IMR-90 (cell line): Measurements from ENCODE around the gene TBC1D22A. TPM values are rescaled to one million over a fixed set of nuclear protein-coding genes. Genes with fewer than 3 reads are reported as not detected.
A peak's percentile ranks its signal among the peaks of the same experiment; 100 is the strongest.

Experiments used
- ATAC-seq: fragments of 200-7000 bp; cut with Tn5 transposase; 2 replicates; pipeline ENCODE4 v1.9.1; 2020; ENCODE audit warnings: low read depth, mild to moderate bottlenecking, moderate library complexity
- BruUV-seq: library from RNA; stranded (reverse); fragments of 400-500 nt; replicated peaks from 2 replicates; lab custom pipeline; 2021; lab: Mats Ljungman, UMichigan
- CTCF ChIA-PET: fragments of 300-600 bp; formaldehyde crosslinking; extraction: SDS; loops from one replicate; lab custom pipeline; 2021; ENCODE audit warnings: antibody characterized with exemption; lab: Yijun Ruan, JAX
- POLR2A ChIA-PET: fragments of 300-600 bp; sonication (Branson Sonifier 250); formaldehyde crosslinking; loops from one replicate; lab custom pipeline; 2022; ENCODE audit warnings: antibody characterized with exemption; ENCODE audit not compliant: unreplicated experiment; lab: Charles Lee
- DNase-seq: peaks from one replicate; pipeline ENCODE4 v3.0.0; 2013
- H2AFZ ChIP-seq: replicated peaks from 2 replicates; pipeline ENCODE3; 2013; ENCODE audit warnings: low read length, mild to moderate bottlenecking; ENCODE audit not compliant: poor library complexity
- H2AK5ac ChIP-seq: 2 replicates; pipeline ENCODE4 v1.6.1; 2013; ENCODE audit warnings: low read depth, low read length, inconsistent platforms
- H2AK9ac ChIP-seq: replicated peaks from 2 replicates; pipeline ENCODE3; 2013; ENCODE audit warnings: mild to moderate bottlenecking, low read depth, low read length, moderate library complexity; ENCODE audit not compliant: poor library complexity
- H2BK120ac ChIP-seq: 2 replicates; pipeline ENCODE4 v1.6.1; 2013; ENCODE audit warnings: low read depth, low read length, inconsistent platforms
- H2BK15ac ChIP-seq: 3 replicates; pipeline ENCODE4 v1.6.1; 2013; ENCODE audit warnings: low read depth, low read length, inconsistent platforms
- H2BK20ac ChIP-seq: 2 replicates; pipeline ENCODE4 v1.6.1; 2013; ENCODE audit warnings: low read depth, mild to moderate bottlenecking, inconsistent platforms, low read length, moderate library complexity
- H2BK5ac ChIP-seq: 2 replicates; pipeline ENCODE4 v1.6.1; 2013; ENCODE audit warnings: mild to moderate bottlenecking, low read depth, low read length, inconsistent platforms; ENCODE audit not compliant: poor library complexity, severe bottlenecking
- H3K14ac ChIP-seq: replicated peaks from 2 replicates; pipeline ENCODE4 v1.6.1; 2013; ENCODE audit warnings: low read depth, low read length, inconsistent platforms
- H3K18ac ChIP-seq: 2 replicates; pipeline ENCODE4 v1.6.1; 2013; ENCODE audit warnings: low read depth, low read length, control low read depth
- H3K23ac ChIP-seq: 2 replicates; pipeline ENCODE4 v1.6.1; 2013; ENCODE audit warnings: low read depth, low read length, inconsistent platforms
- H3K27ac ChIP-seq: 2 replicates; pipeline ENCODE4 v1.5.1; 2013; ENCODE audit warnings: mild to moderate bottlenecking, control low read depth, low read length; ENCODE audit not compliant: insufficient read depth
- H3K27me3 ChIP-seq: 2 replicates; pipeline ENCODE4 v1.6.1; 2013; ENCODE audit warnings: low read length; ENCODE audit not compliant: control insufficient read depth, insufficient read depth
- H3K36me3 ChIP-seq: 2 replicates; pipeline ENCODE4 v1.6.1; 2013; ENCODE audit warnings: low read length, mixed read lengths; ENCODE audit not compliant: control insufficient read depth, insufficient read depth
- H3K4ac ChIP-seq: 2 replicates; pipeline ENCODE4 v1.6.1; 2013; ENCODE audit warnings: low read depth, low read length, inconsistent platforms
- H3K4me1 ChIP-seq: 2 replicates; pipeline ENCODE4 v1.6.1; 2013; ENCODE audit warnings: low read length, mixed read lengths; ENCODE audit not compliant: control insufficient read depth, insufficient read depth
- H3K4me2 ChIP-seq: 2 replicates; pipeline ENCODE4 v1.6.1; 2013; ENCODE audit warnings: low read depth, mild to moderate bottlenecking, control low read depth, low read length, moderate library complexity
- H3K4me3 ChIP-seq: 2 replicates; pipeline ENCODE4 v1.5.1; 2013; ENCODE audit warnings: low read depth, mild to moderate bottlenecking, control low read depth, low read length, moderate library complexity; ENCODE audit not compliant: insufficient read depth
- H3K56ac ChIP-seq: 2 replicates; pipeline ENCODE4 v1.6.1; 2013; ENCODE audit warnings: low read length, inconsistent platforms; ENCODE audit not compliant: insufficient read depth; ENCODE audit errors: extremely low read depth
- H3K79me1 ChIP-seq, 2 experiments: 2 replicates each; pipeline ENCODE4 v1.6.1; 2013; ENCODE audit warnings: low read length in 2 of 2, inconsistent platforms in 1 of 2, low read depth in 1 of 2
- H3K9ac ChIP-seq: 2 replicates; pipeline ENCODE4 v1.6.1; 2013; ENCODE audit warnings: low read depth, low read length, control low read depth
- H3K9me1 ChIP-seq: 2 replicates; pipeline ENCODE4 v1.6.1; 2013; ENCODE audit warnings: low read length, inconsistent platforms; ENCODE audit not compliant: insufficient read depth
- H3K9me3 ChIP-seq: 2 replicates; pipeline ENCODE4 v1.6.1; 2013; ENCODE audit warnings: low read length; ENCODE audit not compliant: control insufficient read depth, insufficient read depth
- H4K20me1 ChIP-seq: 2 replicates; pipeline ENCODE4 v1.6.1; 2013; ENCODE audit warnings: low read length, inconsistent platforms; ENCODE audit not compliant: insufficient read depth
- H4K5ac ChIP-seq: 2 replicates; pipeline ENCODE4 v1.6.1; 2013; ENCODE audit warnings: mild to moderate bottlenecking, low read depth, low read length, control low read depth
- H4K8ac ChIP-seq, 2 experiments: 2 replicates each; pipeline ENCODE4 v1.6.1; 2013; ENCODE audit warnings: low read depth in 2 of 2, low read length in 2 of 2, control low read depth in 1 of 2, inconsistent platforms in 1 of 2
- H4K91ac ChIP-seq: 2 replicates; pipeline ENCODE4 v1.6.1; 2013; ENCODE audit warnings: low read depth, low read length, inconsistent platforms; ENCODE audit not compliant: insufficient read depth
- BHLHE40 ChIP-seq: fragments of 150-350 bp; IDR thresholded peaks from 2 replicates; pipeline ENCODE4 v1.6.1; 2016; ENCODE audit warnings: mild to moderate bottlenecking, low read depth, low read length
- CEBPB ChIP-seq: IDR thresholded peaks from 2 replicates; pipeline ENCODE4 v1.6.1; 2012; ENCODE audit warnings: low read depth, low read length, improper control_type of control experiment
- CHD1 ChIP-seq: IDR thresholded peaks from 2 replicates; pipeline ENCODE4 v1.6.1; 2012; ENCODE audit warnings: low read depth, low read length, improper control_type of control experiment
- CTCF ChIP-seq: conservative IDR thresholded peaks from 2 replicates; pipeline ENCODE4 v1.5.1; 2012; ENCODE audit warnings: mild to moderate bottlenecking, low read depth, low read length, improper control_type of control experiment
- ELK1 ChIP-seq: fragments of 150-350 bp; IDR thresholded peaks from 2 replicates; pipeline ENCODE4 v1.6.1; 2016; ENCODE audit warnings: low read depth, mild to moderate bottlenecking, low read length, moderate library complexity, borderline replicate concordance
- FOS ChIP-seq: fragments of 150-350 bp; IDR thresholded peaks from 2 replicates; pipeline ENCODE4 v1.6.1; 2016; ENCODE audit warnings: low read depth, low read length
- MAFK ChIP-seq: IDR thresholded peaks from 2 replicates; pipeline ENCODE4 v1.6.1; 2012; ENCODE audit warnings: low read depth, low read length, improper control_type of control experiment
- MAZ ChIP-seq: IDR thresholded peaks from 2 replicates; pipeline ENCODE4 v1.6.1; 2012; ENCODE audit warnings: low read depth, mild to moderate bottlenecking, low read length, improper control_type of control experiment, moderate library complexity, borderline replicate concordance
- MXI1 ChIP-seq: IDR thresholded peaks from 2 replicates; pipeline ENCODE4 v1.6.1; 2012; ENCODE audit warnings: low read depth, mild to moderate bottlenecking, low read length, moderate library complexity, borderline replicate concordance
- NFE2L2 ChIP-seq: fragments of 150-350 bp; IDR thresholded peaks from 2 replicates; pipeline ENCODE4 v1.6.1; 2016; ENCODE audit warnings: low read depth, mild to moderate bottlenecking, low read length
- POLR2A ChIP-seq: IDR thresholded peaks from 2 replicates; pipeline ENCODE4 v1.6.1; 2012; ENCODE audit warnings: mild to moderate bottlenecking, low read depth, low read length
- RAD21 ChIP-seq: IDR thresholded peaks from 2 replicates; pipeline ENCODE4 v1.6.1; 2012; ENCODE audit warnings: low read length, improper control_type of control experiment
- RCOR1 ChIP-seq: IDR thresholded peaks from 2 replicates; pipeline ENCODE4 v1.6.1; 2012; ENCODE audit warnings: mild to moderate bottlenecking, low read length, improper control_type of control experiment; ENCODE audit not compliant: insufficient replicate concordance
- RFX5 ChIP-seq: IDR thresholded peaks from 2 replicates; pipeline ENCODE4 v1.8.0; 2012; ENCODE audit warnings: low read depth, mild to moderate bottlenecking, low read length, moderate library complexity
- SMC3 ChIP-seq: fragments of 150-350 bp; IDR thresholded peaks from 2 replicates; pipeline ENCODE4 v1.6.1; 2016; ENCODE audit warnings: low read depth, mild to moderate bottlenecking, antibody characterized with exemption, low read length, moderate library complexity
- USF2 ChIP-seq: fragments of 150-350 bp; IDR thresholded peaks from 2 replicates; pipeline ENCODE4 v1.6.1; 2017; ENCODE audit warnings: mild to moderate bottlenecking, antibody characterized with exemption, low read length, low read depth
- WGBS, 2 experiments: methylation state at CpG; one replicate each; pipeline versions ENCODE4 v1.1.5 to v1.1.7; 2013; ENCODE audit warnings: missing lambda C conversion rate in 2 of 2; ENCODE audit not compliant: insufficient read length in 1 of 2; ENCODE audit errors: extremely low coverage in 2 of 2; 5-methylcytosine and 5-hydroxymethylcytosine counted together
- dilution Hi-C: fragments of 300-500 bp; cut with HindIII; formaldehyde crosslinking; loops from one replicate; pipeline ENCODE4 v1.14.3; 2018; ENCODE audit warnings: low sequenced_read_pairs; ENCODE audit not compliant: unreplicated experiment
- in situ Hi-C: fragments of 300-500 bp; cut with MboI; formaldehyde crosslinking; loops from 3 replicates; pipeline ENCODE4 v1.14.3; 2019; ENCODE audit warnings: low sequenced_read_pairs, inconsistent platforms, mixed read lengths
- intact Hi-C: fragments of 100-400 bp; cut with micrococcal nuclease; formaldehyde crosslinking; loops from 2 replicates; pipeline ENCODE4 v1.10.0; 2022
- polyA plus RNA-seq, 3 experiments: library from polyadenylated mRNA; depleted of rRNA; stranded (reverse); fragments of >200 nt; gene quantifications; 2 replicates each; pipeline ENCODE4 v1.2.3, GENCODE V29; 2012; ENCODE audit warnings: low replicate concordance in 1 of 3
- total RNA-seq: library from RNA; depleted of rRNA; stranded (reverse); fragments of >200 nt; gene quantifications from 2 replicates; pipeline ENCODE4 v1.2.3, GENCODE V29; 2012

Gene TBC1D22A
- total and polyA plus RNA-seq, 2 of the 4 experiments (the other 2 are of a cell fraction): 9.0 to 16.7 TPM

- peaks cover 21% of the 10 kb centered on the region; the same call in 1 of the 2 replicates for H4K20me1 ChIP-seq
- TF ChIP-seq POLR2A (no peak), NFE2L2 (no peak), BHLHE40 (no peak), ELK1 (no peak), RFX5 (no peak), FOS (no peak), MAZ (no peak), CTCF (no peak), RAD21 (no peak), MXI1 (no peak), CEBPB (no peak), CHD1 (no peak), RCOR1 (no peak), SMC3 (no peak), MAFK (no peak), USF2 (no peak)
- H3K4me1 ChIP-seq: peaks cover 26% of the 10 kb centered on the region
- intact Hi-C loops (no loop called here), dilution Hi-C loops (no loop called here), in situ Hi-C loops (no loop called here)
- peak overlapping the region; percentile 18; the same call in 1 of the 2 replicates for H3K27ac ChIP-seq
- WGBS, 2 experiments: 79% methylated on average over 5 of the region's 8 CpGs; no CpG with 5 or more reads in 1 of the 2 experiments
- no TSS peak for BruUV-seq
- H2AK9ac ChIP-seq: peak overlapping the region; percentile 2
- DNase-seq (peak; percentile 29), ATAC-seq (no peak)
- H3K9me1 ChIP-seq: peaks cover 35% of the 10 kb centered on the region
- no peak overlapping the region for H2AFZ ChIP-seq
- 0 out of 2 replicates have a peak overlapping the region, but pooled peaks have one; percentile 17 for H3K14ac ChIP-seq
- no peak overlapping the region for H3K23ac ChIP-seq
- H3K4me3 ChIP-seq: no peak overlapping the region
- no peak overlapping the region; the same call in 1 of the 2 replicates for H3K4me2 ChIP-seq
- H4K8ac ChIP-seq: peak overlapping the region in 1 of 2 experiments; percentile 6; a peak in 2 of 4 replicates
- no peak overlapping the region for H4K5ac ChIP-seq
- ChIA-PET POLR2A (no interaction called here), CTCF (interaction anchor here (0.5 to 0.8 kb wide), 4 partner anchors 13 to 1079 kb away, joined by 3 read pairs; no protein-coding TSS in a partner anchor)
- H3K9me3 ChIP-seq: peaks cover 5% of the 10 kb centered on the region; the same call in 1 of the 2 replicates
- peak overlapping the region; percentile 46; the same call in 1 of the 2 replicates for H3K4ac ChIP-seq
- peak overlapping the region; percentile 2 for H2BK5ac ChIP-seq
- no peak overlapping the region; the same call in 1 of the 2 replicates for H2BK20ac ChIP-seq
- peak overlapping the region; percentile 25; the same call in 1 of the 2 replicates for H4K91ac ChIP-seq
- H2BK120ac ChIP-seq: no peak overlapping the region
- H3K18ac ChIP-seq: no peak overlapping the region
- peaks cover 54 to 65% of the 10 kb centered on the region in 2 experiments for H3K79me1 ChIP-seq
- H3K36me3 ChIP-seq: no peaks in the 10 kb centered on the region
- peak overlapping the region; percentile 68; the same call in 1 of the 2 replicates for H2AK5ac ChIP-seq
- no peak overlapping the region for H2BK15ac ChIP-seq
- no peaks in the 10 kb centered on the region for H3K27me3 ChIP-seq
- H3K9ac ChIP-seq: no peak overlapping the region
- no peak overlapping the region for H3K56ac ChIP-seq
Measured at GRCh38 chr22:46830841-46831240, 68.4 kb downstream of the TBC1D22A start.
